ENCODE measurements around the gene MIEF2. TPM values are rescaled to one million over a fixed set of nuclear protein-coding genes. Genes with fewer than 3 reads are reported as not detected.

Gene MIEF2
- total RNA-seq, 2 experiments from 2014 or later = 5.5 to 6.2 TPM

DNA sequence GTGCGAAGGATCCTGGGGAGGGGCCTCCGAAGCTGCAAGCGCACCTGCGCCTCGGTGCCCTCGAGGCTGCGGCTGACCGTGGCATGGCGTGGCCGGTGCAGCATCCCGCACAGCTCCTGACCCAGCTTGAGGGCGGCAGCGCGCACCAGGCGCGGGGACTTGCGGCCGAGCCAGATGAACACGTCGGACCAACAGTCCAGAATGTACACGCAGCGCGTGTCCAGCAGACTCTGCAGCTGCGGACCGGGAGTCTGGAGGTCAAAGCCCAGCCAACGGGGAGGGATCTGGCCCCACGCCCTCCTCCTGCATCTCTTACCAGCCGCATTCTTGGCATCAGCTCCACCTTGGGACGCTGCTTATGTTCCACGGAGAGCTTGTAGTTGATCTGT lies 12.9 kb upstream of the MIEF2 start:
- intact Hi-C loops (cut with micrococcal nuclease) = no loop called here
- DNase-seq (no peak), ATAC-seq (no peak)
- Mint-ChIP-seq H3K4me1 (ENCODE audit: low read depth) (no peaks in the 10 kb centered on the region), H3K27me3 (no peaks in the 10 kb centered on the region), H3K9me3 (no peaks in the 10 kb centered on the region), H3K4me3 (no peak overlapping the region), H3K36me3 (ENCODE audit: low read depth) (peaks cover 26% of the 10 kb centered on the region), H3K27ac (no peak overlapping the region)
- TF ChIP-seq, protein P1, sequence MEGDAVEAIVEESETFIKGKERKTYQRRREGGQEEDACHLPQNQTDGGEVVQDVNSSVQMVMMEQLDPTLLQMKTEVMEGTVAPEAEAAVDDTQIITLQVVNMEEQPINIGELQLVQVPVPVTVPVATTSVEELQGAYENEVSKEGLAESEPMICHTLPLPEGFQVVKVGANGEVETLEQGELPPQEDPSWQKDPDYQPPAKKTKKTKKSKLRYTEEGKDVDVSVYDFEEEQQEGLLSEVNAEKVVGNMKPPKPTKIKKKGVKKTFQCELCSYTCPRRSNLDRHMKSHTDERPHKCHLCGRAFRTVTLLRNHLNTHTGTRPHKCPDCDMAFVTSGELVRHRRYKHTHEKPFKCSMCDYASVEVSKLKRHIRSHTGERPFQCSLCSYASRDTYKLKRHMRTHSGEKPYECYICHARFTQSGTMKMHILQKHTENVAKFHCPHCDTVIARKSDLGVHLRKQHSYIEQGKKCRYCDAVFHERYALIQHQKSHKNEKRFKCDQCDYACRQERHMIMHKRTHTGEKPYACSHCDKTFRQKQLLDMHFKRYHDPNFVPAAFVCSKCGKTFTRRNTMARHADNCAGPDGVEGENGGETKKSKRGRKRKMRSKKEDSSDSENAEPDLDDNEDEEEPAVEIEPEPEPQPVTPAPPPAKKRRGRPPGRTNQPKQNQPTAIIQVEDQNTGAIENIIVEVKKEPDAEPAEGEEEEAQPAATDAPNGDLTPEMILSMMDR (IDR thresholded peaks at IDR 0.05) = no peak
- POLR2A ChIA-PET = interaction anchor here (0.6 to 1.6 kb wide), 3 partner anchors 9 to 76 kb away, joined by 3 to 4 read pairs (median 3); no protein-coding TSS in a partner anchor
- CTCF ChIA-PET = interaction anchor here (0.6 to 1.0 kb wide), 5 partner anchors 16 to 75 kb away, joined by 3 to 4 read pairs (median 3); partner anchors contain the start of genes SMCR8 and TOP3A

DNA sequence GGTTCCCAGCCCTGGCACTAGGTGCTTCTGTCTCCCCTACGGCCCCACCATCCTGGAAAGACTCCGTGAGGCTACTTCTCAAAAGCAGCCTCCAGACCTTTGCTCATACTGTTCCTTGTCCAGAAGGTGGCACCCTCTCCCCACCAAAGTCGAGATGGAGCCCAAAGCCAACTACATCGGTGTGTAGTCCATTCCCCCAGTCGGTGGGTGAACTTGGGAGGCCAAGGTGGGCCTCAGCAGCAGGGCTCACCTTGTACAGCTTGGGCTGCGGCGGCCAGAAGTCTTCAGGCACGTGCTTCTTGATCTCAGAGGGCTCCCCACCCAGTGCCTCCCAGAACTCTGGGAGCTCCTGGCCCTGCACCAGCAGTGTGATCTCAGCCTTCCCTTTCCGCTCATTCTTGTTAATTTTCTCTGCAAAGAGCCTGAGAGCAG lies 12.1 kb upstream of the MIEF2 start:
- Mint-ChIP-seq H3K4me3 (no peak overlapping the region), H3K27me3 (no peaks in the 10 kb centered on the region), H3K9me3 (no peaks in the 10 kb centered on the region), H3K27ac (peak overlapping the region; percentile 16), H3K36me3 (ENCODE audit: low read depth) (peaks cover 24% of the 10 kb centered on the region), H3K4me1 (ENCODE audit: low read depth) (no peaks in the 10 kb centered on the region)
- ATAC-seq (peak; percentile 93), DNase-seq (peak; percentile 75)
- ChIA-PET POLR2A (interaction anchor here (1.4 to 1.6 kb wide), 2 partner anchors 8 to 28 kb away, joined by 3 to 4 read pairs; no protein-coding TSS in a partner anchor), CTCF (interaction anchor here (0.7 to 1.4 kb wide), 14 partner anchors 8 to 88 kb away, joined by 3 to 5 read pairs (median 3); no protein-coding TSS in a partner anchor)
- intact Hi-C loops (cut with micrococcal nuclease) = no loop called here
- TF ChIP-seq, protein P1 (IDR thresholded peaks at IDR 0.05) = peak; percentile 70

DNA sequence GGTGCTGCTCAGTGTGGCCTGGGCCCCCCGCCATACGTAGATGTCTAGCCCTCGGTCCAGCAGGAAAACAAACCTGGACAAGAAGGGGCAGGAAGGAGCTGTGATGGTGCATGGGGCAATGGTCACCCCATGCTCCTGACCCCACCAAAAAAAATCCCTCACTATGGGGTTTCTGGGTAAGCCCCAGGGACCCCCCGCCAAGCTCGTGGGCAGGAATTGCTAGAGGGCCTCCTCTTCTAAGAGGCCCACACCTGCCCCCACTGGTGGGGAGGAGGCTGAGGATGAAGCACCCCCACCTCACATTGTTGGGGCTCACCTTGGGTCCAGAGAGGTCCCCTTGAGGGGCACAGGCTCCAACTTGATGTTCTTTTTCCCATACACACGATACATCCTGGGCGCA lies 11.7 kb upstream of the MIEF2 start:
- Mint-ChIP-seq H3K27ac (no peak overlapping the region), H3K36me3 (ENCODE audit: low read depth) (peaks cover 28% of the 10 kb centered on the region), H3K27me3 (no peaks in the 10 kb centered on the region), H3K4me3 (no peak overlapping the region), H3K4me1 (ENCODE audit: low read depth) (no peaks in the 10 kb centered on the region), H3K9me3 (no peaks in the 10 kb centered on the region)
- TF ChIP-seq, protein P1 (IDR thresholded peaks at IDR 0.05) = no peak
- ChIA-PET POLR2A (interaction anchor here (0.9 kb wide), 1 partner anchor 15 kb away, joined by 4 read pairs; no protein-coding TSS in a partner anchor), CTCF (interaction anchor here (0.7 to 1.4 kb wide), 13 partner anchors 8 to 88 kb away, joined by 3 to 5 read pairs (median 3); no protein-coding TSS in a partner anchor)
- intact Hi-C loops (cut with micrococcal nuclease) = no loop called here
- DNase-seq = no peak
- no peak for ATAC-seq

DNA sequence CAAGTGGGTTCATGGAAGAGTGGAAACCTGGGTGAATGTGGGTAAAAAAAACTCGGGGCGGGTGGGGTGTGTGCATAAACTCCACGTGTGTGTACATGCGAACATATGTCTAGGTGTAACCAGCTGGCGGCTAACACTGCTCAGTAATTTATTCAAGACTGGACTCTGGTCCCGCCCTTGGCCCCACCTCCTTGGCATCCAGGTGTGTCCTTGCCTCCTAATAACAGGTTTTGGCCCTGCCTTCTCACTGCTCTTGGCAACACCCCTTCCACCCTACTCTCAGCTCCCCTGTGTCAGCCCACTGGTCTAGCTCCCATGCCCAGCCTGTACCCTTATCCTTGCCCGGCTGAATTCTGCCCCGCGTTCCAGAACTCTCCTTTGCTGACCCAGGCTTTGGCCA lies 10.2 kb upstream of the MIEF2 start:
- intact Hi-C loops (cut with micrococcal nuclease) = no loop called here
- no peaks in the 10 kb centered on the region for H3K4me1 Mint-ChIP-seq (ENCODE audit: low read depth)
- POLR2A ChIA-PET = interaction anchor here (1.1 to 1.4 kb wide), 2 partner anchors 9 to 16 kb away, joined by 3 to 5 read pairs; no protein-coding TSS in a partner anchor

DNA sequence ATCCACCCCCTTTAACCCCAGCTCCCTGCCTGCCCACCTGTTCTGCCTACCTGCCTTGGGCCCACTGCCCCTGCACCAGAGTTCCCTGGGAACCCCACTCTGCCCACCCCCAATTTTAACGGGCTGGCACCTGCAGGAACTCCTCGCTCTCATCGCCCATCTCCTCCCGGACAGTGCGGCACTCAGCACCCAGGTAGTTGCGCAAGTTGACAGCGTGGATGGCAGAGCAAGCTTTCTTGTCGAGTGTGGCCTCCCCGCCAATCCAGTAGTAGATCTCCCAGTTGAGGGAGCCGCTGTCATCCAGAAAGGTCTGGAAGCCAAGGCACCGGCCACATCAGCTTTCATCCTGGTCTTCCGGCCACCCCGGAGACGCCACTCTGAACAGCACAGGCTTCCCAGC lies 9.8 kb upstream of the MIEF2 start:
- H3K27ac Mint-ChIP-seq = no peak overlapping the region
- ChIA-PET POLR2A (interaction anchor here (0.8 to 1.4 kb wide), 3 partner anchors 10 to 16 kb away, joined by 3 to 5 read pairs (median 4); partner anchors contain the start of gene MIEF2), CTCF (interaction anchor here (0.9 kb wide), 1 partner anchor 9 kb away, joined by 5 read pairs; no protein-coding TSS in a partner anchor)
- no peak for DNase-seq
- H3K4me3 Mint-ChIP-seq = no peak overlapping the region
- TF ChIP-seq, protein P1 (IDR thresholded peaks at IDR 0.05) = no peak
- intact Hi-C loops (cut with micrococcal nuclease) = no loop called here
- peaks cover 22% of the 10 kb centered on the region for H3K36me3 Mint-ChIP-seq (ENCODE audit: low read depth)
- no peak for ATAC-seq
- no peaks in the 10 kb centered on the region for H3K27me3 Mint-ChIP-seq
- H3K4me1 Mint-ChIP-seq (ENCODE audit: low read depth) = no peaks in the 10 kb centered on the region
- H3K9me3 Mint-ChIP-seq = no peaks in the 10 kb centered on the region

More for the DNA sequence above, 10.2 kb upstream of the MIEF2 start:
- DNase-seq (no peak), ATAC-seq (no peak)
- Mint-ChIP-seq H3K27me3 (no peaks in the 10 kb centered on the region), H3K27ac (no peak overlapping the region), H3K36me3 (ENCODE audit: low read depth) (peaks cover 26% of the 10 kb centered on the region), H3K4me3 (no peak overlapping the region), H3K9me3 (no peaks in the 10 kb centered on the region)
- TF ChIP-seq, protein P1 (IDR thresholded peaks at IDR 0.05) = no peak
- CTCF ChIA-PET = interaction anchor here (0.9 kb wide), 1 partner anchor 9 kb away, joined by 5 read pairs; no protein-coding TSS in a partner anchor
